Body of pancreas (tissue), 4 donors: ENCODE measurements around the gene CFAP299. TPM values are rescaled to one million over a fixed set of nuclear protein-coding genes. Genes with fewer than 3 reads are reported as not detected.

Source experiments
- ATAC-seq: fragments of 150-250 bp; one replicate; pipeline ENCODE4 v1.9.1; 2016
- DNase-seq, 4 donors: peaks; one replicate each; pipeline ENCODE4 v3.0.0-alpha.2; 2019
- H3K27ac ChIP-seq, 4 donors: fragments of 200-600 bp; sonication (generic); 1 replicate in 3 of 4; 2 replicates in 1 of 4; pipeline versions ENCODE4 v1.5.1 to v1.6.1; 2016 to 2019; ENCODE audit warnings: mild to moderate bottlenecking in 1 of 4, mixed read lengths in 1 of 4, moderate library complexity in 1 of 4
- H3K27me3 ChIP-seq, 2 donors: fragments of 200-600 bp; sonication (generic); one replicate each; pipeline ENCODE4 v1.6.0; 2016; ENCODE audit warnings: mild to moderate bottlenecking in 1 of 2
- H3K36me3 ChIP-seq, 2 donors: fragments of 200-600 bp; sonication (generic); replicated peaks in 1 of 2; 2 replicates each; pipeline ENCODE4 v1.5.1; 2016; ENCODE audit warnings: low read depth in 2 of 2; ENCODE audit not compliant: insufficient read depth in 1 of 2
- H3K4me1 ChIP-seq: fragments of 200-600 bp; sonication (generic); one replicate; pipeline ENCODE4 v1.6.0; 2016
- H3K4me3 ChIP-seq, 2 donors: fragments of 200-600 bp; sonication (generic); 1 replicate in 1 of 2; 2 replicates in 1 of 2; pipeline ENCODE4 v1.5.1; 2016 to 2019
- H3K9me3 ChIP-seq, 3 donors: fragments of 200-600 bp; sonication (generic); 1 replicate in 2 of 3; 2 replicates in 1 of 3; pipeline ENCODE4 v1.5.1; 2016
- POLR2A ChIP-seq, 3 donors: fragments of 450-650 bp; IDR thresholded peaks; one replicate each; pipeline ENCODE4 v1.6.1; 2016; ENCODE audit warnings: antibody characterized with exemption in 3 of 3, mild to moderate bottlenecking in 2 of 3
- WGBS, 2 donors: methylation state at CpG; one replicate each; pipeline ENCODE4 v1.1.5; 2017; 5-methylcytosine and 5-hydroxymethylcytosine counted together
- intact Hi-C: fragments of 100-400 bp; cut with DNase I; formaldehyde crosslinking; loops from one replicate; pipeline ENCODE4 v1.15.1; 2023
- total RNA-seq, 2 donors: library from RNA; depleted of rRNA; stranded (reverse); fragments of >200 nt; gene quantifications; one replicate each; pipeline ENCODE4 v1.1.0, GENCODE V29; 2016
- TF ChIP-seq, protein P1 (sequence below), 7 experiments: fragments of 450-650 bp in 4 of 7; fragments of 200-600 bp in 3 of 7; sonication (generic) in 3 of 7; IDR thresholded peaks; one replicate each; pipeline ENCODE4 v1.5.1; 2016 to 2019; ENCODE audit warnings: antibody characterized with exemption in 7 of 7

Gene CFAP299
- total RNA-seq, 2 donors from 2014 or later = not detected

GRCh38 chr4:80321776-80322175 is 13.8 kb upstream of the CFAP299 start:
- intact Hi-C loops = no loop called here
- Histone ChIP-seq H3K4me3 (no peak overlapping the region), H3K27me3 (no peaks in the 10 kb centered on the region), H3K9me3 (no peaks in the 10 kb centered on the region), H3K4me1 (no peaks in the 10 kb centered on the region), H3K27ac (no peak overlapping the region), H3K36me3 (no peaks in the 10 kb centered on the region)
- no peak for ATAC-seq
- TF ChIP-seq, protein P1, sequence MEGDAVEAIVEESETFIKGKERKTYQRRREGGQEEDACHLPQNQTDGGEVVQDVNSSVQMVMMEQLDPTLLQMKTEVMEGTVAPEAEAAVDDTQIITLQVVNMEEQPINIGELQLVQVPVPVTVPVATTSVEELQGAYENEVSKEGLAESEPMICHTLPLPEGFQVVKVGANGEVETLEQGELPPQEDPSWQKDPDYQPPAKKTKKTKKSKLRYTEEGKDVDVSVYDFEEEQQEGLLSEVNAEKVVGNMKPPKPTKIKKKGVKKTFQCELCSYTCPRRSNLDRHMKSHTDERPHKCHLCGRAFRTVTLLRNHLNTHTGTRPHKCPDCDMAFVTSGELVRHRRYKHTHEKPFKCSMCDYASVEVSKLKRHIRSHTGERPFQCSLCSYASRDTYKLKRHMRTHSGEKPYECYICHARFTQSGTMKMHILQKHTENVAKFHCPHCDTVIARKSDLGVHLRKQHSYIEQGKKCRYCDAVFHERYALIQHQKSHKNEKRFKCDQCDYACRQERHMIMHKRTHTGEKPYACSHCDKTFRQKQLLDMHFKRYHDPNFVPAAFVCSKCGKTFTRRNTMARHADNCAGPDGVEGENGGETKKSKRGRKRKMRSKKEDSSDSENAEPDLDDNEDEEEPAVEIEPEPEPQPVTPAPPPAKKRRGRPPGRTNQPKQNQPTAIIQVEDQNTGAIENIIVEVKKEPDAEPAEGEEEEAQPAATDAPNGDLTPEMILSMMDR (IDR thresholded peaks at IDR 0.05) = no peak
- TF ChIP-seq POLR2A (IDR thresholded peaks at IDR 0.05) = no peak
- 51 to 66% methylated on average over 4 of the region's 4 CpGs for WGBS, 2 donors
- DNase-seq = no peak

DNA sequence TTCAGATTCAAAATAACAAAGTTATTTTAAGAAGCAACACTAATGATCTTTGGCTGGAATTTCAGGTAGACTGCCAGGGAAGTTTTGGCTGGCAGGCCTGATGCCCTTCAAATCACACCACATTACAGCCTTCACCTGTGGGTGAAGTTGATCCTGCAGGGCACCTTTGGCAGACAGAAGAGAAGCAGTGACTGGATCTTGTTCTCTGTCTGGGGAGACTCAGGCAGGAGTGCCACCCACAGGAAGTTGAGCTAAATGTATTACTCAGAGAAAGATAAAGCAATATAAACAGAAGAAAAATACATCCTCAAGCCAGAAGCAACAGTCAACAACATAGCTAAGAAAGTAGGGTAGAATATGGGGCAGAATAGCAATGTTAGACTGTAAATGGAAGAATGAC is 12.8 kb upstream of the CFAP299 start:
- ATAC-seq (no peak), DNase-seq (no peak)
- Histone ChIP-seq H3K27ac (no peak overlapping the region), H3K9me3 (no peaks in the 10 kb centered on the region), H3K27me3 (no peaks in the 10 kb centered on the region), H3K36me3 (no peaks in the 10 kb centered on the region), H3K4me3 (no peak overlapping the region), H3K4me1 (no peaks in the 10 kb centered on the region)
- TF ChIP-seq POLR2A (IDR thresholded peaks at IDR 0.05) = no peak
- TF ChIP-seq, protein P1 (IDR thresholded peaks at IDR 0.05) = peak in 1 of 7 experiments; percentile 6
- intact Hi-C loops = no loop called here

DNA sequence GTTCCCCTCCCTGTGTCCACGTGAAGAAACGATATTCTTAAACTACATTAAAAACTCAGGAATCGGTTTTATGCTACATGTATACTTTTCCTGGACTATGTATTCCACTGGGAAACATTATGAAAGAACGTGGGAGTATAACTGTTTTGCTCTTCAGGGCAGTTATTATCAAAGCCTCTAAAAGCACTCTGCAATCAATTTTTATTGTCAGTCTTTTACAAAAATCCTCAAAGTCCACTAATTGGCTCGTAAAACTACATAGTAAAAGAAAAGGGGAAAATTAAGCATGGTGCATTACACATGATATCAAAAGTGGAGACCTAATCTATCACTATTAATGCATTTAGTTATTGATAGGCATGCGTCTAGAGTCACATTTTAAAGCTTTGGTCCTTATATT is 11.4 kb upstream of the CFAP299 start:
- WGBS, 2 donors = 66 to 73% methylated on average over 6 of the region's 6 CpGs
- intact Hi-C loops = no loop called here
- no peak overlapping the region for H3K27ac ChIP-seq
- no peaks in the 10 kb centered on the region for H3K4me1 ChIP-seq
- H3K27me3 ChIP-seq = no peaks in the 10 kb centered on the region
- ATAC-seq = no peak
- DNase-seq = no peak
- H3K4me3 ChIP-seq = no peak overlapping the region
- no peaks in the 10 kb centered on the region for H3K9me3 ChIP-seq
- no peaks in the 10 kb centered on the region for H3K36me3 ChIP-seq
- TF ChIP-seq POLR2A (IDR thresholded peaks at IDR 0.05) = no peak
- TF ChIP-seq, protein P1 (IDR thresholded peaks at IDR 0.05) = no peak

DNA sequence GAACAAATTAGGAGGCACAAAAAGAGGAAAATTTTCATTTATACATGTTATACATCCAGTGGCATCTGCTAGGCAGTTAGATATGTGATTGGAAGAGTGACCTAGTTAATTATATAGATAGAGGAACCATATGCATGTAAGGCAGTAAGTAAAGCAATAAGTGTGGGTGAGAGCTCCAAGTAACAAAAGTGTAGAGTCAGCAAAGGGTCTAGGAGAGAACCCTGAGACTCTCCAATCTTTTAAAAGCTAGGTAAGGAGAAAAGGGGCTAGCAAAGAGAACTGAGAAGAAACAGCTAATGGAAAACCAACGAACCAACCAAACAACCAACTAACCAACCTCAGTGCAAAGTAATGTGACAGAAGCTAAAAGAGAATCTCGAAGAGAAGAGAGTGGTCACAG is 3.8 kb upstream of the CFAP299 start:
- intact Hi-C loops = no loop called here
- WGBS, 2 donors = 44 to 50% methylated on average over 2 of the region's 2 CpGs
- DNase-seq (no peak), ATAC-seq (no peak)
- H3K9me3 ChIP-seq = no peaks in the 10 kb centered on the region
- H3K27me3 ChIP-seq = no peaks in the 10 kb centered on the region
- H3K27ac ChIP-seq = no peak overlapping the region
- H3K36me3 ChIP-seq = no peaks in the 10 kb centered on the region
- H3K4me1 ChIP-seq = peaks cover 4% of the 10 kb centered on the region
- H3K4me3 ChIP-seq = no peak overlapping the region
- TF ChIP-seq POLR2A (IDR thresholded peaks at IDR 0.05) = no peak
- TF ChIP-seq, protein P1 (IDR thresholded peaks at IDR 0.05) = no peak

DNA sequence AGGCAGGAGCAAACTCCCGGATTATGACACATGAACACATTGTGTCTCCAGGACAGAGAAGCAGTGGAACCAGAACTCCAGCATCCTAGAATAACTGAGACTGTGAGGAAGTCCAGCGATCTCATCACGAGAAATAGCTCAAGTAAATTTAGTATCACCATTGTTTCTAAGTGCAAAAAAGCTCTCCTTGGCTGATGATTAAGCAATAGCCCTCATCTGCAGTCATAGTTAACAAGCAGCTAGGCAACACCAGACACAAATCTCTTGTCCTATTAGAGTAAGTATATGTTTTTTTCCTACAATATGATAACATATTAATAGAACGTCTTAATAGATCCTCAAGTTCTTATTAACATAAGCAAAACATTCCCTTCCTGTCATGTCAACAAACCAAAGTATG is 2.4 kb upstream of the CFAP299 start:
- no peaks in the 10 kb centered on the region for H3K9me3 ChIP-seq
- no peaks in the 10 kb centered on the region for H3K36me3 ChIP-seq
- H3K27ac ChIP-seq = no peak overlapping the region
- TF ChIP-seq POLR2A (IDR thresholded peaks at IDR 0.05) = no peak
- TF ChIP-seq, protein P1 (IDR thresholded peaks at IDR 0.05) = no peak
- 35 to 58% methylated on average over 4 of the region's 4 CpGs for whole genome bisulfite sequencing, 2 donors
- peaks cover 4% of the 10 kb centered on the region for H3K4me1 ChIP-seq
- no peak for ATAC-seq
- no peak for DNase-seq
- H3K4me3 ChIP-seq = no peak overlapping the region
- no peaks in the 10 kb centered on the region for H3K27me3 ChIP-seq
- intact Hi-C loops = no loop called here
